ENCODE data around the gene PIMREG. TPM values are rescaled to one million over a fixed set of nuclear protein-coding genes. Genes with fewer than 3 reads are reported as not detected.
A peak's percentile ranks its signal among the peaks of the same experiment; 100 is the strongest.

Gene PIMREG
- total RNA-seq, 1 experiment from 2014 or later = 141 TPM

DNA sequence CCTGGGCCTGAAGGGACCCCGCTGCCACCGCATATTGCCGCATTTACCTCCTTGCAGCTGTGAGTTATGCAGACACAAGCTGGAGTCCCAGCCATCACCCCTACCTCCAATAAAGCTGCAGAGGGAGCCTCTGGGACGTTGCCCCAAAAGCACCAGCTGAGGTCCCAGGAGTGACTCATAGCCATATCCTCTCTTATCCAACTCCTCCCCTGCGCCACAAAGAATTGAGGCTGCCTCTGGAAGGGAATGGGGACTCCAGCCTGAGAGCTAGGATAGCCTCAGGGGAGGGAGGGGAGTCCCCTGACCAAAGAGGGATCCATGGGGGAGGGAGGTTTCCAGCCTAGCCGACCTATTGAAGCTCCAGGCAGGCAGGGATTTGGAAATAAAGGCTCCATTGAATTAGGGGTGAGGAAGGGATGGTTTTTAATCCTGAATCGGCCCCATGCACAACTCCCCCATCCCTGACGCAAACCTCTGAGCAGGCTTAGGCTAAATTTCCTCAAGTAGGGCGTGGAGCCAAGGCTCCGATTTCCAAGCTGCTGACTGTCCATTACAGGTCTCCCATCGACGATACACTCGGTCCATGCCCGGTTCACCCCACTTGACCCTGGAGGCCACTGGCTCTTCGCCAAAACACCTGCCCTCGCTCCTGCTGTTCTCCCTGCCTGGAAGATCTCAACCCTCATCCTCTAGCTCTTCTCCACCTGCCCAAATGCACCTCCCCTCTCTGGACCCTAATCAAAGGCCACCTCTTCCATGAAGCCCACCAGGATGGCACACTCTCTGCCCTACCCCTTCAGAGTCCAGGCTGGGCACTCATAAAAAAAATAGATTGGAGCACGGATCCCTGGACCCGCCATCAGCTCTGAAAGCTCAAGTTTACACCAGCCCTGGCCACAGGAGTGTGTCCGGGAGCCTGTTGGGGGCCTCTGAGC lies 27.5 kb downstream of the PIMREG start:
- Histone ChIP-seq H3K9me3 (replicated peaks) (no peaks in the 10 kb centered on the region), H3K4me3 (no peak overlapping the region), H3K36me3 (peaks cover 35% of the 10 kb centered on the region), H3K27ac (no peak overlapping the region), H3K4me1 (replicated peaks) (peaks cover 41% of the 10 kb centered on the region), H3K27me3 (replicated peaks) (no peaks in the 10 kb centered on the region)
- DNase-seq (ENCODE audit: low read depth in 1 of 2, low spot score in 2 of 2) = peak; percentile 65 to 77

DNA sequence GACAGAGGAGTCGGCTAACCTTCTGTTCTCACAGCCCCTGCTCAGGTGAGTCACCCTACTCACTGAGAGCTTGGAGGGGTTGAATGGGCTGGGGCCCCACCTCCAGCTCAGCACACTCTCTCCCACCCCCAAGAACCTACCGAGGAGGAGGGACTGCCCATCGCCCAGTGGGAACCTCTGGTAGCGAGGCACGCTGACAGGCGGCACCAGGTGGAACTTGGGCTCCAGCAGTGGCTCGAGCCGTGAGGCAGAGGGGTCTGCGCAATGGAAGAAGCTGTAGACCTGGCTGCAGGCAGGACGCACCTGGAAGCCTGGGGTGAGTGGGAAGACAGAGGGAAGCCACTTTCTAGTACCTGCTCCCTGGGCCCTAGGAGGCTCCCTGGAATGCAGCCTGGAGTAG lies 28.3 kb downstream of the PIMREG start:
- H3K27me3 ChIP-seq (replicated peaks) = no peaks in the 10 kb centered on the region
- no peak overlapping the region for H3K27ac ChIP-seq
- H3K36me3 ChIP-seq = peaks cover 35% of the 10 kb centered on the region
- no peak overlapping the region for H3K4me3 ChIP-seq
- H3K4me1 ChIP-seq (replicated peaks) = peaks cover 44% of the 10 kb centered on the region
- no peaks in the 10 kb centered on the region for H3K9me3 ChIP-seq (replicated peaks)
- no peak for DNase-seq (ENCODE audit: low read depth in 1 of 2, low spot score in 2 of 2)

GRCh38 chr17:6473128-6473767 lies 29.0 kb downstream of the PIMREG start:
- H3K4me1 ChIP-seq (replicated peaks) = peaks cover 44% of the 10 kb centered on the region
- H3K9me3 ChIP-seq (replicated peaks) = no peaks in the 10 kb centered on the region
- H3K27me3 ChIP-seq (replicated peaks) = no peaks in the 10 kb centered on the region
- H3K4me3 ChIP-seq = no peak overlapping the region
- no peak overlapping the region for H3K27ac ChIP-seq
- peaks cover 35% of the 10 kb centered on the region for H3K36me3 ChIP-seq
- peak; percentile 66 to 78 for DNase-seq (ENCODE audit: low read depth in 1 of 2, low spot score in 2 of 2)

DNA sequence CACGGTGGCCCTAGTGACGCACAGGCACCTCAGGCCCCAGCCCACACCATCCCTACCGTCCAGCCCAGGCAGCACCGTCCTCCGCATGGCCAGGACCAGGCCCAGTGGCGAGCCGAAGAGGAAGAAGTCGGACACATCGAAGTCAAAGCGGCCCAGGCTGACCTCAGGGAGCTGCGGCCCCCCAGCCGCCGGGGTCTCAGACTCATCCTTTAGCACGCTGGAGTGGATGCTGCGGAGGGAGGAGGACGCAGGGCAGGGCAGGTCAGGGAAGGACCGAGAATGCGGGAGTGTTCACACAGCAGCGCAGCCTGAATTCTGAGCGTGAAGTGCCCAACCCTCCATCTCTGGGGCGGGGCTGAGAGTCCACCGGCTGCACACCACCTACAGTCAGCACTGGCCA lies 30.1 kb downstream of the PIMREG start:
- DNase-seq (ENCODE audit: low read depth in 1 of 2, low spot score in 2 of 2) = no peak
- Histone ChIP-seq H3K27ac (no peak overlapping the region), H3K4me3 (no peak overlapping the region), H3K9me3 (replicated peaks) (no peaks in the 10 kb centered on the region), H3K36me3 (peaks cover 35% of the 10 kb centered on the region), H3K4me1 (replicated peaks) (peaks cover 44% of the 10 kb centered on the region), H3K27me3 (replicated peaks) (no peaks in the 10 kb centered on the region)

DNA sequence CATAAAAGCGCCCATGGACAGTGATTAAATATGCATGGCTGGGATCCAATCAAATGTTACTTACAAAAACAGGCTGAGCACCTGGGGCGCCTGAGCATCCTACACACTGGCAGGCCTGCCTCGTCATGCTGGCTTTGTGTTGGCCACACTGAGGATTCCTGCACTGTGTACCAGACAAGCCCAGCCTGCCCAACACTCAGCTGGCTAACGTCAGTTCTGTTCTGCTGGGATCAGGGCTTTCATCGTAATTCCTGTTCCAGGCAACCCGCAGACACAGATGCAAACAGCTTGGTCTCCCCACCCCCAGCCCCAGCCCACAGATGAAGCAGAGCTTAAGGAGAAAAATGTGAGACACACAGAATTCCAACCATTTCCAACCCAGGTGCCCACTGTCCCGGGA lies 30.7 kb downstream of the PIMREG start:
- H3K9me3 ChIP-seq (replicated peaks) = no peaks in the 10 kb centered on the region
- H3K36me3 ChIP-seq = peaks cover 37% of the 10 kb centered on the region
- H3K27ac ChIP-seq = no peak overlapping the region
- DNase-seq (ENCODE audit: low read depth in 1 of 2, low spot score in 2 of 2) = no peak
- H3K4me1 ChIP-seq (replicated peaks) = peaks cover 44% of the 10 kb centered on the region
- no peaks in the 10 kb centered on the region for H3K27me3 ChIP-seq (replicated peaks)
- H3K4me3 ChIP-seq = no peak overlapping the region

- DNase-seq (ENCODE audit: low read depth in 1 of 2, low spot score in 2 of 2) = no peak
- Histone ChIP-seq H3K4me1 (replicated peaks) (peaks cover 44% of the 10 kb centered on the region), H3K4me3 (no peak overlapping the region), H3K9me3 (replicated peaks) (no peaks in the 10 kb centered on the region), H3K36me3 (peaks cover 32% of the 10 kb centered on the region), H3K27me3 (replicated peaks) (no peaks in the 10 kb centered on the region), H3K27ac (no peak overlapping the region)
Measured at GRCh38 chr17:6475411-6475810, 31.2 kb downstream of the PIMREG start.

DNA sequence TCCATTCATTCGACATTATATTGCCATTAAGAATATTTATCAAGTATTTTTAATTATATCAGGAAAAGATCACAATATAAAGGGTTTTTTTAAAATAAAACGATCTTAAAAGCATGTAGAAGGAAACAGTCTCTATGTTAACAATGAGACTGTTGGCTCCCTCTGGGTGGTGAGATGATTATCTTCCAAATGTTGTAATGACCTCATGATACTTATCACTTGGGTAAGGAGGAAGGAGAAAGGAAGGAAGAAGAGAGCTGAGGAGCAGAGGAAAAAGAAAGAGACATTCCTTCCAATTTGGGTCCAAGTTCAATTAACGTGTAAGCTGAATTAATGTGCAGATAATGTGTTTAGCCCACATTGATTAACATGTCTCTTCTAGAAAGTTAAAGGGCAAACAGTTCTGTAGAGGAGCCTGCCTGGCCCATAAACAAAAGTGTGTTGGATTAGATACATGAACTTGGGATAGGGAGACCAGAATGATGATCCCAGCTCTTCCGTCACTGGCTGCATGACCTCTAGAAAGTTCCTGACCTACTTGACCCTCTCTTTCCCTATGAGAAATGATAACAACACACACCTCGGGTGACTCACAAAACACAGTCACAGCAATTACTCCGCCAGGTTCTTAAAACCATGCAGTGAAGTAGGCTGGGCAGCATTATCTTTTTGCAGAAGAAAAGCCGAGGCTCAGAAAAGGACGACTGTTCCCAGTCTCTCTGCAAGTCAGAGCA lies 32.0 kb downstream of the PIMREG start:
- Histone ChIP-seq H3K27me3 (replicated peaks) (no peaks in the 10 kb centered on the region), H3K27ac (no peak overlapping the region), H3K36me3 (peaks cover 31% of the 10 kb centered on the region), H3K4me1 (replicated peaks) (peaks cover 48% of the 10 kb centered on the region), H3K9me3 (replicated peaks) (no peaks in the 10 kb centered on the region), H3K4me3 (no peak overlapping the region)
- no peak for DNase-seq (ENCODE audit: low read depth in 1 of 2, low spot score in 2 of 2)

GRCh38 chr17:6476810-6477179 lies 32.5 kb downstream of the PIMREG start:
- DNase-seq (ENCODE audit: low read depth in 1 of 2, low spot score in 2 of 2) = no peak
- H3K9me3 ChIP-seq (replicated peaks) = no peaks in the 10 kb centered on the region

DNA sequence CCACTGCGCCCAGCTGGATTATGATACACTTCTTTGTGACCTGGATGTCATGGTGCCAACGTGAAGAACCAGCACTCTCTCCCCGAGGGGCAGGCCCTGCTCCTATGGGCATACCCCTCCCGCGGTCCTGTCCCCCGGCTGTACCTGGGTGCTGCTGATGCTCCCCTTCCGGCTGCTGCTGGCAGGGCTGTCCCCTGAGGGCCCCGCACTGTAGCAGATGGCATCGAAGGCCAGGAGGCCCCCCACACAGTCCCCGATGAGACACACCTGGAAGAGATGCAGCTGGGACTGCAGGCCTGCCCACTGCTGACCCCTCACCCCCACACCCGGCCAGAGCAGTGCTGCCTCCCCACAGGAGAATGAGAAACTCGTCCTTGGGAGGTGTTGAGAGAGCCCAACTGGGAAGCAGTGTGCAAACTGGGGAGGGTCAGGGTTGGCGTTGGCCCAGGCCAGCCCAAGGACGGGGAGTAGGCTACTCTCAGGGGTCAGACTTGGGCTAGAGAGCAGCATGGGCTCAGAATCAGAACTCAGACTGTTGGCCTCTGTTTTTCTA lies 33.7 kb downstream of the PIMREG start:
- Histone ChIP-seq H3K9me3 (replicated peaks) (no peaks in the 10 kb centered on the region), H3K4me3 (no peak overlapping the region), H3K4me1 (replicated peaks) (peaks cover 46% of the 10 kb centered on the region), H3K27ac (no peak overlapping the region), H3K36me3 (peaks cover 28% of the 10 kb centered on the region), H3K27me3 (replicated peaks) (no peaks in the 10 kb centered on the region)
- DNase-seq (ENCODE audit: low read depth in 1 of 2, low spot score in 2 of 2) = no peak

More at GRCh38 chr17:6476810-6477179, 32.5 kb downstream of the PIMREG start:
- Histone ChIP-seq H3K4me1 (replicated peaks) (peaks cover 48% of the 10 kb centered on the region), H3K27me3 (replicated peaks) (no peaks in the 10 kb centered on the region), H3K4me3 (no peak overlapping the region), H3K27ac (no peak overlapping the region), H3K36me3 (peaks cover 30% of the 10 kb centered on the region)

- H3K36me3 ChIP-seq = peaks cover 23% of the 10 kb centered on the region
- DNase-seq (ENCODE audit: low read depth in 1 of 2, low spot score in 2 of 2) = no peak
Measured at GRCh38 chr17:6478486-6478885, 34.2 kb downstream of the PIMREG start.

GRCh38 chr17:6479622-6480302 lies 35.5 kb downstream of the PIMREG start:
- H3K27me3 ChIP-seq (replicated peaks) = no peaks in the 10 kb centered on the region
- peaks cover 40% of the 10 kb centered on the region for H3K4me1 ChIP-seq (replicated peaks)
- no peaks in the 10 kb centered on the region for H3K9me3 ChIP-seq (replicated peaks)
- DNase-seq (ENCODE audit: low read depth in 1 of 2, low spot score in 2 of 2) = no peak
- no peak overlapping the region for H3K4me3 ChIP-seq
- no peak overlapping the region for H3K27ac ChIP-seq
- H3K36me3 ChIP-seq = peaks cover 16% of the 10 kb centered on the region

More at GRCh38 chr17:6478486-6478885, 34.2 kb downstream of the PIMREG start:
- H3K4me3 ChIP-seq = no peak overlapping the region
- no peaks in the 10 kb centered on the region for H3K27me3 ChIP-seq (replicated peaks)
- H3K27ac ChIP-seq = no peak overlapping the region
- peaks cover 40% of the 10 kb centered on the region for H3K4me1 ChIP-seq (replicated peaks)
- no peaks in the 10 kb centered on the region for H3K9me3 ChIP-seq (replicated peaks)

GRCh38 chr17:6480303-6480675 lies 36.0 kb downstream of the PIMREG start:
- H3K27ac ChIP-seq = no peak overlapping the region
- no peak overlapping the region for H3K4me3 ChIP-seq
- H3K36me3 ChIP-seq = peaks cover 16% of the 10 kb centered on the region
- no peak for DNase-seq (ENCODE audit: low read depth in 1 of 2, low spot score in 2 of 2)
- H3K9me3 ChIP-seq (replicated peaks) = no peaks in the 10 kb centered on the region
- peaks cover 40% of the 10 kb centered on the region for H3K4me1 ChIP-seq (replicated peaks)
- H3K27me3 ChIP-seq (replicated peaks) = no peaks in the 10 kb centered on the region

GRCh38 chr17:6482105-6482455 lies 37.8 kb downstream of the PIMREG start:
- no peaks in the 10 kb centered on the region for H3K27me3 ChIP-seq (replicated peaks)
- H3K27ac ChIP-seq = peak overlapping the region; percentile 12; the same call in 1 of the 2 replicates
- no peak overlapping the region for H3K4me3 ChIP-seq
- H3K4me1 ChIP-seq (replicated peaks) = peaks cover 26% of the 10 kb centered on the region
- no peaks in the 10 kb centered on the region for H3K9me3 ChIP-seq (replicated peaks)
- no peak for DNase-seq (ENCODE audit: low read depth in 1 of 2, low spot score in 2 of 2)
- peaks cover 13% of the 10 kb centered on the region for H3K36me3 ChIP-seq
